GM18909 (cell line): ENCODE measurements around the gene BBS4.

ENCODE experiments used
- ATAC-seq: cut with Tn5 transposase; IDR thresholded peaks from one replicate; pipeline ENCODE4 v1.9.1; 2021; ENCODE audit warnings: mild to moderate bottlenecking; ENCODE audit not compliant: unreplicated experiment, poor library complexity

The BBS4 gene

GRCh38 chr15:72787526-72787925 is 101.5 kb downstream of the BBS4 start:
- no peak for ATAC-seq
